Osteocyte (in vitro differentiated cells): Measurements from ENCODE around the gene EPS8. TPM values are rescaled to one million over a fixed set of nuclear protein-coding genes. Genes with fewer than 3 reads are reported as not detected.
A peak's percentile ranks its signal among the peaks of the same experiment; 100 is the strongest.

Experiments
- DNase-seq: peaks from one replicate; pipeline ENCODE4 v3.0.0; 2021; ENCODE audit warnings: mixed read lengths; ENCODE audit not compliant: unreplicated experiment; ENCODE audit errors: extremely low spot score
- H3K27ac Mint-ChIP-seq: one replicate; pipeline ENCODE4 v1.8.0; 2021; ENCODE audit warnings: mild to moderate bottlenecking, mixed read lengths; ENCODE audit not compliant: unreplicated experiment
- H3K27me3 Mint-ChIP-seq: one replicate; pipeline ENCODE4 v1.8.0; 2021; ENCODE audit warnings: mixed read lengths; ENCODE audit not compliant: unreplicated experiment
- H3K36me3 Mint-ChIP-seq: one replicate; pipeline ENCODE4 v1.8.0; 2021; ENCODE audit warnings: mixed read lengths; ENCODE audit not compliant: unreplicated experiment
- H3K4me1 Mint-ChIP-seq: one replicate; pipeline ENCODE4 v1.8.0; 2021; ENCODE audit warnings: mixed read lengths; ENCODE audit not compliant: unreplicated experiment
- H3K4me3 Mint-ChIP-seq: one replicate; pipeline ENCODE4 v1.8.0; 2021; ENCODE audit warnings: mild to moderate bottlenecking, moderate library complexity, mixed read lengths; ENCODE audit not compliant: unreplicated experiment
- H3K9me3 Mint-ChIP-seq: one replicate; pipeline ENCODE4 v1.8.0; 2021; ENCODE audit warnings: mixed read lengths; ENCODE audit not compliant: unreplicated experiment
- total RNA-seq: library from RNA; stranded (reverse); gene quantifications from 2 replicates; pipeline ENCODE4 v1.2.1, GENCODE V29; 2021
- TF ChIP-seq, protein P1 (sequence below): fragments of 200-600 bp; sonication (generic); IDR thresholded peaks from 2 replicates; pipeline ENCODE4 v1.5.0; 2021; ENCODE audit warnings: antibody characterized with exemption, mild to moderate bottlenecking, moderate library complexity

Gene EPS8
- total RNA-seq, 1 donor from 2014 or later, result 308 TPM

DNA sequence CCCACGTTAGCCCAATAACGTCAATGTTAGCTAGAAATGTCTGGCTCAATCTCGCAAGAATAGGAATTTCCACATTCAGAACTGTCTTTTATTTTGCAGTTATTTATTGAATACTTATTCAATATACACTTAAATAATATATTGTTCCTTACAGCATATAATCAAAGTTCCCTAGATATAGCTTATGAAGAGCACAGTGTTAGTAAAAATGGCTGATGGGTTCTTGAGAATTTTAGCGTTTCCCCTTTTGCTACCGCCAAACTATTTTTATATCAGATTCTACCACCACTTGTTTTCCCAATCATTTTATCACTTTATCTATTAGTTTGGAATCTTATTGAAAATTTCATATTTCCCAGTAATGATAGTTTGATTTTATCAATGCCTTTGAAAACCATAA lies 12.7 kb downstream of the EPS8 start:
- TF ChIP-seq, protein P1, sequence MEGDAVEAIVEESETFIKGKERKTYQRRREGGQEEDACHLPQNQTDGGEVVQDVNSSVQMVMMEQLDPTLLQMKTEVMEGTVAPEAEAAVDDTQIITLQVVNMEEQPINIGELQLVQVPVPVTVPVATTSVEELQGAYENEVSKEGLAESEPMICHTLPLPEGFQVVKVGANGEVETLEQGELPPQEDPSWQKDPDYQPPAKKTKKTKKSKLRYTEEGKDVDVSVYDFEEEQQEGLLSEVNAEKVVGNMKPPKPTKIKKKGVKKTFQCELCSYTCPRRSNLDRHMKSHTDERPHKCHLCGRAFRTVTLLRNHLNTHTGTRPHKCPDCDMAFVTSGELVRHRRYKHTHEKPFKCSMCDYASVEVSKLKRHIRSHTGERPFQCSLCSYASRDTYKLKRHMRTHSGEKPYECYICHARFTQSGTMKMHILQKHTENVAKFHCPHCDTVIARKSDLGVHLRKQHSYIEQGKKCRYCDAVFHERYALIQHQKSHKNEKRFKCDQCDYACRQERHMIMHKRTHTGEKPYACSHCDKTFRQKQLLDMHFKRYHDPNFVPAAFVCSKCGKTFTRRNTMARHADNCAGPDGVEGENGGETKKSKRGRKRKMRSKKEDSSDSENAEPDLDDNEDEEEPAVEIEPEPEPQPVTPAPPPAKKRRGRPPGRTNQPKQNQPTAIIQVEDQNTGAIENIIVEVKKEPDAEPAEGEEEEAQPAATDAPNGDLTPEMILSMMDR, result no peak
- Mint-ChIP-seq H3K27ac (peak overlapping the region; percentile 7), H3K9me3 (no peaks in the 10 kb centered on the region), H3K4me1 (peaks cover 95% of the 10 kb centered on the region), H3K36me3 (peaks cover 10% of the 10 kb centered on the region), H3K27me3 (no peaks in the 10 kb centered on the region), H3K4me3 (no peak overlapping the region)
- no peak for DNase-seq

DNA sequence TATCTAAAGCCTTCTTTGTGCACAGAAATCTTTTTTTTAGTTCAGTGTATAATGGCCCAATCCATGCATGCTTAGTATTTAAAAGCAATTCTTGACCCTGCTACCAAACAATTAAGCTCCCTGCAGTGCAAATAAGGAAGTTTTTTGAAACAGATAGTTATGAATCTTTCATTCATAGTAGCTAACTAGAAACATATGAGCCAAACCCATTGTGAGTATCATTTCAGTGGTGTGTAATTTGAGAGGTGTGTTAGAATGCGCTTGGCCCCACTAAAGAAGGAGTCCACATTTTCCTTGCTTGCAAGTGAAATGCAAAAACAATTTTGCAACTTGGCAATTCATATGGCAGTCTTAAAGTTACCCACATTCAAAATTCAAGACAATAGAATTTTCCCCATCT lies 14.4 kb downstream of the EPS8 start:
- DNase-seq, result no peak
- Mint-ChIP-seq H3K4me1 (peaks cover 95% of the 10 kb centered on the region), H3K27me3 (no peaks in the 10 kb centered on the region), H3K9me3 (no peaks in the 10 kb centered on the region), H3K36me3 (peaks cover 7% of the 10 kb centered on the region), H3K4me3 (peak overlapping the region; percentile 24), H3K27ac (peak overlapping the region; percentile 55)
- TF ChIP-seq, protein P1, result no peak

DNA sequence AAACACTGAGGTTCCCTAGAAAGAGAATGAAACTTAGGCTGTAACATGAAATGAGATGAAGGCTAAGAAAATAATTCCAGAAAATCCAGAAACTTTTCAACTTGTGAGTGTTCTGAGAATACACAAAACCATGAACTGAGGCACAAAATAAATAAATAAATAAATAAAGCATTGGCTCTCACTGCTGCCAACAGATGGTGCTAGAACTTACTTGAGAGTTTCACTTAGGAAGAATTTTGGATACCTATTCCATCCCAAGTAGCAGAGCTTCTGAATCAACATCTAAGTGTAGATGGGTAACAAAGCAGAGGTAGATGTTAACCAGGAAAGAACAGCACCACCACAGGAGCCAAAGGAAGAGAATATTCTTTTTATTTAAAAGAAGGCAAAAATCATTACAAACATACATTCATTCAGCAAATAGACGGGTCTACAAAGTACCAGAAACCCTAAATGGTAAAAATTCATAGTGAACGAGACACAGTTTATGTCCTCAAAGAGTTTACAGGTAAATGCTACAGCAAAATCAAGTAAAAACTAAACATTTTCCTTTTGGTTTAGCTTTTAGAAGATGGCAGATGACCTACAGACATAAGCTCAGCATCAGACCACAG lies 16.7 kb downstream of the EPS8 start:
- Mint-ChIP-seq H3K27ac (peak overlapping the region; percentile 81), H3K4me3 (no peak overlapping the region), H3K9me3 (no peaks in the 10 kb centered on the region), H3K4me1 (peaks cover 94% of the 10 kb centered on the region), H3K36me3 (peaks cover 6% of the 10 kb centered on the region), H3K27me3 (no peaks in the 10 kb centered on the region)
- DNase-seq, result no peak
- TF ChIP-seq, protein P1, result peak; percentile 55

DNA sequence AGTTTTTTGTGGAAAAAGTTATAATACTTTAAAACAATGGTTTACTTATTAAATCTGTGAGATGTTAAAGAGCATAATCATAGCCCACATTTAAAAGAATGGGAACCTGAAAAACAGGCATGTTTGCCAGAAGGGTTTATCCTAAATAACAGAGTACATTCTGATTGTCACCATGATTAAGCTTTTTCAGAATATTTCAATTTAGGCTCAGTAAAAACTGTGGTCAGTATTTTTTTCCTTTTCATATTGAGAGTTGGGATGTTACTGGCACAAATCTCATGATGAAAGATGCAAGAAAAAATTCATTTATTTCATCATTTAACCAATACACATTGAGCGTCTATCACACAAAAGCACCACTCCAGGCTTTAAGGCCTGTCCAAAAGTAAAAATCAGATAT lies 18.6 kb downstream of the EPS8 start:
- Mint-ChIP-seq H3K4me3 (no peak overlapping the region), H3K27me3 (no peaks in the 10 kb centered on the region), H3K36me3 (peaks cover 5% of the 10 kb centered on the region), H3K27ac (peak overlapping the region; percentile 81), H3K9me3 (no peaks in the 10 kb centered on the region), H3K4me1 (peaks cover 87% of the 10 kb centered on the region)
- TF ChIP-seq, protein P1, result no peak
- DNase-seq, result no peak

DNA sequence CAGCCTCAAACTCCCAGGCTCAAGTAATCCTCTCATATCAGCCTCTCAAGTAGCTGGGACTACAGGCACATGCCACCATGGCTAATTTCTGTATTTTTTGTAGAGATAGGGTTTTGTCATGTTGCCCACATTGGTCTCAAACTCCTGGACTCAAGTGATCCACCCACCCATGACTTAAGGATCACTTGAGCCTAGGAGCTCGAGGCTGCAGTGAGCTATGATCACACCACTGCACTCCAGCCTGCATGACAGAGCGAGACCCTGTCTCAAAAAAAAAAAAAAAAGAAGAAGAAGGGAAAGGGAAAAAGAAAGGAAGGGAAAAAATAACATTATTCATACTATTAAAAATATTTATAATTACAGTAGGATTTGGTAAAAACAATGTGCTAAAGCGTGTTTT lies 19.2 kb downstream of the EPS8 start:
- TF ChIP-seq, protein P1, result no peak
- H3K4me3 Mint-ChIP-seq, result peak overlapping the region; percentile 15
- DNase-seq, result no peak
- no peaks in the 10 kb centered on the region for H3K9me3 Mint-ChIP-seq
- H3K36me3 Mint-ChIP-seq, result peaks cover 8% of the 10 kb centered on the region
- no peaks in the 10 kb centered on the region for H3K27me3 Mint-ChIP-seq
- H3K4me1 Mint-ChIP-seq, result peaks cover 87% of the 10 kb centered on the region
- H3K27ac Mint-ChIP-seq, result peak overlapping the region; percentile 81
